Measurements from ENCODE around the gene BUB1.
"Not testable (repeated sequence)": the region's sequence is repeated elsewhere in the genome, so short reads cannot be mapped to it uniquely, and the experiment has no call there.

BUB1 gene

DNA sequence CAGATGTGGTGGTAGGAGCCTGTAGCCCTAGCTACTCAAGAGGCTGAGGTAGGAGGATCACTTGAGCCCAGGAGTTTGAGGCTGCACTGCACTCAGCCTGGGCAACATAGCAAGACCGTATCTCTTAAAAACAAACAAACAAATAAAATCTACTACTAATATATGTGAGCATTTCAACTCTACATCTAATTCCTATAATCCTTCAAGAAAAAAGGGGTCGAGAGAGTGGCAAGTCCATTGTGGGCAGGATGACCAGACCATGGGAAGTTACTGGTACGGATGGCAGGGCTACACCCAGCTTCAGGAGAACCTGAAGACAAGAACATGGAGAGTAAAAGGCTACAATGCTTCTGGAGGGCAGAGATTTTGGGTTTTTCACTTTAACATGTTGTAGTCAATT lies 24.0 kb downstream of the BUB1 start:
- no peaks in the 10 kb centered on the region for H3K27me3 Mint-ChIP-seq
- peaks cover 71% of the 10 kb centered on the region for H3K36me3 Mint-ChIP-seq (ENCODE audit: low read depth)
- ATAC-seq (no peak), DNase-seq (no peak)
- H3K4me3 Mint-ChIP-seq = no peak overlapping the region
- H3K9me3 Mint-ChIP-seq = no peaks in the 10 kb centered on the region
- no peaks in the 10 kb centered on the region for H3K4me1 Mint-ChIP-seq
- no peak overlapping the region for H3K27ac Mint-ChIP-seq

DNA sequence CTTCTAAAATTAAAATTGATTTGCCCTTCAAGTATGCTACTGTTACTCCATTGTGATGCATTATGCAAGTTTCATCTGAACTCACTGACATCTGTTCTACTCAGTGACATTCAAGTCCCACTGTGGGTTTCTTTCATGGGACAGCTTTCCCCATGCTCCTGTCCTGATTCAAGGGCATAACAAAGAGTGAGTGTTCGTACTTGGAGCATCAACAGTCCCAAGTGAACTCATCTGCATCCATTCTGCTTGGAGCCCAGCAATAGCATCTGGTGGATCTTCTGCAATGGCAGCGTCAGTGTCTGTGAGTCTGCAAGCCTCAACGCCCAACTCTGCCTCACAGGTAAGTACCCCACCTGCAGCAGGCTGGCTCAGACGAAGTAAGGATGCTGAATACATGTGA lies 27.5 kb downstream of the BUB1 start:
- DNase-seq = no peak
- ATAC-seq = no peak
- Mint-ChIP-seq H3K4me1 (no peaks in the 10 kb centered on the region), H3K9me3 (no peaks in the 10 kb centered on the region), H3K36me3 (ENCODE audit: low read depth) (peaks cover 62% of the 10 kb centered on the region), H3K4me3 (no peak overlapping the region), H3K27me3 (no peaks in the 10 kb centered on the region), H3K27ac (no peak overlapping the region)

DNA sequence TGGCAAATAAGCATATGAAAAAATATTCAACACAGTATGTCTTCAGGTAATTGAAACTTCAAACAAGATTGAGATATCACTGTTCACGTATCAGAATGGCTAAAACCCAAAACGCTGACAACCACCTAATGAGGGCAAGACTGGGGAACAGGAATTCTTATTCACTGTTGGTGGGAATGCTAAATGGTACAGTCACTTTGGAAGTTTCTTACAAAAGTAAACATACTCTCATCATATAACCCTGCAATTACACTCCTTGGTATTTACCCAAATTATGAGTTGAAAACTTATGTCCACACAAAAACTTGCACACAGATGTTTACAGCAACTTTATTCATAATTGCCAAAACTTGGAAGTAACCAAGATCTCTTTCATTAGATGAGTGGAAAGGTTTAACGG lies 30.1 kb downstream of the BUB1 start:
- ATAC-seq (no peak), DNase-seq (no peak)
- H3K36me3 Mint-ChIP-seq (ENCODE audit: low read depth) = peaks cover 55% of the 10 kb centered on the region
- H3K9me3 Mint-ChIP-seq = no peaks in the 10 kb centered on the region
- H3K4me1 Mint-ChIP-seq = no peaks in the 10 kb centered on the region
- no peak overlapping the region for H3K4me3 Mint-ChIP-seq
- no peak overlapping the region for H3K27ac Mint-ChIP-seq
- no peaks in the 10 kb centered on the region for H3K27me3 Mint-ChIP-seq

DNA sequence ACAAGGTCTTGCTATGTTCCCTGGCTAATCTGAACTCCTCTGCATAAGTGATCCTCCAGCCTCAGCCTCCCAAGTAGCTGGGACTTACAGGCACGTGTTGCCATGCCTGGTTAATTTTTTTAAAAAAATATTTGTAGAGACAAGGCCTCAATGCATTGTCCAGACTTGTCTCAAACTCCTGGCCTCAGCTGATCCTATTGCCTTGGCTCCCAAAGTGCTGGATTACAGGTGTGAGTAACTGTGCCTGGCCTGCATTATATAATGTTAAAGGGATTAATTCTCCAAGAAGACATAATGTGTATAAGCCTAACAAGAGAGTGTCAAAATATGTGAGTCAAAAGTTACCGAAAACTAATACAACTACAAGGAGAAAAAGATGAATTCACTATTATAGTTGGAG lies 32.2 kb downstream of the BUB1 start:
- no peak for ATAC-seq
- Mint-ChIP-seq H3K27ac (no peak overlapping the region), H3K9me3 (no peaks in the 10 kb centered on the region), H3K36me3 (ENCODE audit: low read depth) (peaks cover 60% of the 10 kb centered on the region), H3K27me3 (no peaks in the 10 kb centered on the region), H3K4me3 (no peak overlapping the region), H3K4me1 (no peaks in the 10 kb centered on the region)
- no peak for DNase-seq

DNA sequence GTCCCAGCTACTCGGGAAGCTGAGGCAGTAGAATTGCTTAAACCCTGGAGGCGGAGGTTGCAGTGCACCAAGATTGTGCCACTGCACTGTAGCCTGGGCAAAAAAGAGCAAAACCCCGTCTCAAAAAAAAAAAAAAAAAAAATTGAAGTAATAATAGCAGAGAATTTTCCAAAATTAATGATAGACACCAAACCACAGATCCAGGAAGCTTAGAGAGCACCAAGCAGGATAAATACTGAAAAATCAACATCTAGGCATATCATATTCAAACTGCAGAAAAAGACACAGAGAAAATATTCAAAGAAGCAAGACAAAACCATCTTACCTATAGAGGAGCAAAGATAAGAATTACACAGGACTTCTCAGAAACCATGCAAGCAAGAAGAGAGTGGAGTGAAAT lies 33.5 kb downstream of the BUB1 start:
- DNase-seq (no peak), ATAC-seq (no peak)
- Mint-ChIP-seq H3K4me1 (no peaks in the 10 kb centered on the region), H3K27ac (no peak overlapping the region), H3K36me3 (ENCODE audit: low read depth) (peaks cover 62% of the 10 kb centered on the region), H3K4me3 (no peak overlapping the region), H3K9me3 (no peaks in the 10 kb centered on the region), H3K27me3 (no peaks in the 10 kb centered on the region)

DNA sequence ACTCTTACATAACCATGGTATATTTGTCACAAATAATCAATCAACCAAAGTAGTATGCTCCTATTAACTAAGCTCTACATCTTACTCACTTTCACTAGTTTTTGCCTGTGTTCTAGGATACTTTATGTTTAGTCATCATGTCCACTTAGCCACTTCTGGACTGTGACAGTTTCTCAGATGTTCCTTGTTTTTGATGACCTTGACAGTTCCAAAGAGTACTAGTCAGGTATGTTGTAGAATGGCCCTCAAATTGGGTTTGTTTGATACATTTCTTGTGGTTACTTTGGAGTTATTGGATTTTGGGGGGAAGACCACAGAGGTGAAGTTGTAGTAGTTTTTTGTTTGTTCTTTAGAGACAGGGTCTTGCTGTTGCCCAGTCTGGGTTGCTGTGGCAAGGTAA lies 35.5 kb downstream of the BUB1 start:
- Mint-ChIP-seq H3K4me3 (no peak overlapping the region), H3K27me3 (no peaks in the 10 kb centered on the region), H3K27ac (no peak overlapping the region), H3K4me1 (no peaks in the 10 kb centered on the region), H3K9me3 (no peaks in the 10 kb centered on the region), H3K36me3 (ENCODE audit: low read depth) (peaks cover 67% of the 10 kb centered on the region)
- DNase-seq (no peak), ATAC-seq (no peak)

DNA sequence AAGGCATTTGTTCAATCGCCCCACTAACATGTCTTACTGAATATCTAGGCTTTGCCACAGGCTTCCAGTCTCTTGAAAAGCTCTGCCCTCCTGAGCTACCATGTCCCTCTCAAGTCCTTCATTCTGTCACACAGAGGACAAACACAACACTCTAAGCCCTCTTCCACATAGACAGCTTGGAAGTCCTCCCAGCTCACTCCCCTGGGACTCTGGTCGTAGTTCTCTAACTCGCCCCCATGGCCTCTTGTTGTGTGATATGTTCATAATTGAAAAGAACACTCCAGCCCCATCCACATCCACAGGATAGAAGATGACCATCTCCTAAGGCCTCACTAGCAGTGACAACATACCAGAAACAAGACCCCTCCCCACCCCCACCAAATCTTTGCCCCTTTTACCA lies 37.9 kb downstream of the BUB1 start:
- H3K4me3 Mint-ChIP-seq = no peak overlapping the region
- H3K27ac Mint-ChIP-seq = no peak overlapping the region
- ATAC-seq = no peak
- H3K4me1 Mint-ChIP-seq = no peaks in the 10 kb centered on the region
- peaks cover 70% of the 10 kb centered on the region for H3K36me3 Mint-ChIP-seq (ENCODE audit: low read depth)
- H3K27me3 Mint-ChIP-seq = no peaks in the 10 kb centered on the region
- H3K9me3 Mint-ChIP-seq = no peaks in the 10 kb centered on the region
- DNase-seq = no peak

DNA sequence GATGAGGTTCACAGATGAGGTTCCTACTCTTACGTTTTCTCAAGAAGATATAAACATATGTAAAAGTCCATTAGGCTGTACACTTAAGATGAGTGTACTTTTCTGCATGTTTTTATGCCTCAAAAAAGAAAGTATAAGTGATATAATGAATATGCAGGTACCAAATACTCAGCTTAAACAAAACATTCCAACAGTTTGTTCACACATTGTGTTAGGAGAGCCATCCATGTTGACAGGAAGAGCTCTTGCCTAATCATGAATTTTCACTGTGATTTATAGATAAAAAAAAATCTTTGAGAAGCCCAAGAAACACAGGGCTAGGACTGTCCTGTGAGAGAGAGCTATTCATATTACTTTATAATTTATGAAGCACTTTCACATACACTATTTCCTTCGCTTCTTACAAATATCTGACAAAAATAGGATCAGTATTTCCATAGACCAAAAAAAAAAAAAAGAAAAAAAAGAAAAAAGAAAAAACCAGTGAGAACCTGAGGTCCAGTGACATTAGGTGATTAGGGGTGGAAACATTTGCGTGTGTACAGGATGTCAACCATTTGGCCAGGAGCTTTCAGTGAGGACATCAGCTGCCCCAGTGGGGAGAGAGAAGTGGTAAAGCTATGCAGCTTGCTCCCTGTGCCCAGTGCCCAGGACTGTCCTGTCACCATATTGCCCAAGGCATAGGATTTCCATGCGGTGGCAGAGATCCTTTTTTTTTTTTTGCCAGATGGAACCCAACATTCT lies 38.7 kb downstream of the BUB1 start:
- DNase-seq = no peak
- no peak for ATAC-seq
- Mint-ChIP-seq H3K4me1 (no peaks in the 10 kb centered on the region), H3K9me3 (no peaks in the 10 kb centered on the region), H3K27ac (no peak overlapping the region), H3K4me3 (no peak overlapping the region), H3K36me3 (ENCODE audit: low read depth) (peaks cover 75% of the 10 kb centered on the region), H3K27me3 (no peaks in the 10 kb centered on the region)

DNA sequence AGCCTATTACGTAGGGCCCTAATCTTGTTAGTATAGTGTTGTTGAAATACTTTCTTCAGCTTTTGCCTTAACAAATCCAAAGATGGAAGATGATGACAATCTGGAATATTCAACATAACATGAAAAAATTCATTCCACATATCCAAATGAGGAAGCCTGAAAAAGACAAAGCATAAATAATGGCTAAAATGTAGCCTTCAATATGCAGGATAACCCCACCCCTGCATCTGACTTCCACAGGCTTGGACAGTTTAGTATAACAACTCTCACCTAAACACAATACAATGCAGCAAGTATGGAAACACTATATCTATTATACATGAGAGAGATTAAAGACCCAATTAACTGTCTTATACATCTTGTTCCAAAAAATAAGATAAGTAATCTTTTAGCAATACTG lies 39.9 kb downstream of the BUB1 start:
- H3K9me3 Mint-ChIP-seq = no peaks in the 10 kb centered on the region

DNA sequence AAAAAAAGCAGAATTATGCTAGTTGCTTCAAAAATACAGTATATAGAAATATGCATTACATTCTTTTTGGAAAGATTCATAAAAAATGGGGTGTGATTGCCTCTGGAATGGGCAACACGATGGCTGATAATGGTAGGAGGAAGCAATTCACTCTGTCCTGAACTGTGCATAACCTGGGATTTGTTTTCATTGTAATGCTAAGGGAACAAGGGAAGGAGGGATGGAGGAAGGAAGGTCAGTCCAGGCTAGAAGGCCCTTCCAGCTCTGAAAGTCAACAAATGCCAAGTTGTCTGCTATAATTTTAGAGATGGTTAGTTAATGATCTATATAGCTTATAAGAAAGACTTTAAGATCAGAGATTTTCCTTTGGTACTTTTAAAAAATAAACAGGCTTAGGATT lies 40.8 kb downstream of the BUB1 start:
- H3K4me1 Mint-ChIP-seq = no peaks in the 10 kb centered on the region
- ATAC-seq (no peak), DNase-seq (no peak)
- H3K4me3 Mint-ChIP-seq = no peak overlapping the region
- no peaks in the 10 kb centered on the region for H3K9me3 Mint-ChIP-seq
- no peaks in the 10 kb centered on the region for H3K27me3 Mint-ChIP-seq
- H3K36me3 Mint-ChIP-seq (ENCODE audit: low read depth) = peaks cover 68% of the 10 kb centered on the region
- no peak overlapping the region for H3K27ac Mint-ChIP-seq

More for the DNA sequence above, 39.9 kb downstream of the BUB1 start:
- no peak overlapping the region for H3K4me3 Mint-ChIP-seq
- H3K4me1 Mint-ChIP-seq = no peaks in the 10 kb centered on the region
- H3K27me3 Mint-ChIP-seq = no peaks in the 10 kb centered on the region
- H3K36me3 Mint-ChIP-seq (ENCODE audit: low read depth) = peaks cover 75% of the 10 kb centered on the region
- no peak overlapping the region for H3K27ac Mint-ChIP-seq
- DNase-seq (no peak), ATAC-seq (no peak)

DNA sequence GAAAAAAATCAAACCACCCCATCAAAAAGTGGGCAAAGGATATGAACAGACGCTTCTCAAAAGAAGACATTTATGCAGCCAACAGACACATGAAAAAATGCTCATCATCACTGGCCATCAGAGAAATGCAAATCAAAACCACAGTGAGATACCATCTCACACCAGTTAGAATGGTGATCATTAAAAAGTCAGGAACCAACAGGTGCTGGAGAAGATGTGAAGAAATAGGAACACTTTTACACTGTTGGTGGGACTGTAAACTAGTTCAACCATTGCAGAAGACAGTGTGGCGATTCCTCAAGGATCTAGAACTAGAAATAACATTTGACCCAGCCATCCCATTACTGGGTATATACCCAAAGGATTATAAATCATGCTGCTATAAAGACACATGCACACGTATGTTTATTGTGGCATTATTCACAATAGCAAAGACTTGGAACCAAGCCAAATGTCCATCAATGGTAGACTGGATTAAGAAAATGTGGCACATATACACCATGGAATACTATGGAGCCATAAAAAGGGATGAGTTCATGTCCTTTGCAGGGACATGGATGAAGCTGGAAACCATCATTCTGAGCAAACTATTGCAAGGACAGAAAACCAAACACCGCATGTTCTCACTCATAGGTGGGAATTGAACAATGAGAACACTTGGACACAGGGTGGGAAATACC lies 41.8 kb downstream of the BUB1 start:
- not testable (repeated sequence) for H3K27ac Mint-ChIP-seq
- H3K36me3 Mint-ChIP-seq (ENCODE audit: low read depth) = peaks cover 61% of the 10 kb centered on the region

DNA sequence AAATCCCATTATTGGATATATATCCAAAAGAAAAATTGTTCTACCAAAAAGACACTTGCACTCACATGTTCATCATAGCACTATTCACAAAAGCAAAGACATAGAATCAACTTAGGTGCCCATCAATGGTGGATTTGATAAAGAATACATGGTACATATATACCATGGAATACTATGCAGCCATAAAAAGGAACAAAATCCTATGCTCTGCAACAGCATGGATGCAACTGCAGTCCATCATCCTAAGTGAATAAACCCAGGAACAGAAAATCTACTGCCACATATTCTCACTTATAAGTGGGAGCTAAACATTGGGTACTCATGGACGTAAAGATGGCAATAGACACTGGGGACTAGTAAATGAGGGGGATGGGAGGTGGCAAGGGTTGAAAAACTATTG lies 50.5 kb downstream of the BUB1 start:
- not testable (repeated sequence) for H3K4me3 Mint-ChIP-seq; H3K9me3 Mint-ChIP-seq; H3K4me1 Mint-ChIP-seq; H3K36me3 Mint-ChIP-seq (ENCODE audit: low read depth); H3K27me3 Mint-ChIP-seq; H3K27ac Mint-ChIP-seq; ATAC-seq; DNase-seq

More for the DNA sequence above, 41.8 kb downstream of the BUB1 start:
- not testable (repeated sequence) for H3K9me3 Mint-ChIP-seq, H3K4me1 Mint-ChIP-seq, DNase-seq, H3K4me3 Mint-ChIP-seq, H3K27me3 Mint-ChIP-seq, ATAC-seq

DNA sequence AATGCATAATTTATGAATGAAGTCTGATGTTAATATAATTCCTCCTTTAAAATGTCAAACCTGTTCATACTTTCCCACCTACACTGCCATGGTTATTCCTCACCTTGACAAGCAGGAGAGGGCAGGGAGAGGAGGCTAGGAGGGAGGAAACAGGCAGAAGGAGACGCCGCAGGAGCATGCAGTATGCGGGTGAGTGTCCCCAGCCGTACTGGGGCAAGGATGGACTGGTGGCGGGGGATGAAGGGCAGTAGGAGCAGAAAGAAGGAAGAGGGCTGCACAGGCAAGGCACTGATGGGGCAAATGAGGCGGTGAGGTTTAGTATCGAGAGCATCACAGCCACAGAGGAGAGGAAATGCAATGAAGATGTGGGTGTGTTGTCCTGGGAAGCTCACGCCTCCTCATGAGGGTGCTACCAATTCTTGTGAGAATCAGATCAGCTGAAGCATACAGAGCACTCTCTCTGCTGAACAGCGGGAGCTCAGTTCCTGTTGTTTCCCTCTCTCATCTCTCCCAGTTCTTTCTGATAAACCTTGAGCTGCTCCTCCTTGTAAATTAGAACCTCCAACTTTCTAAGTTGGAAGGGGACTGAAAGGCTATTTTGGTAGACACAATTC lies 58.4 kb downstream of the BUB1 start:
- not testable (repeated sequence) for ATAC-seq; H3K4me3 Mint-ChIP-seq; H3K4me1 Mint-ChIP-seq; DNase-seq; H3K9me3 Mint-ChIP-seq; H3K36me3 Mint-ChIP-seq (ENCODE audit: low read depth); H3K27me3 Mint-ChIP-seq; H3K27ac Mint-ChIP-seq

DNA sequence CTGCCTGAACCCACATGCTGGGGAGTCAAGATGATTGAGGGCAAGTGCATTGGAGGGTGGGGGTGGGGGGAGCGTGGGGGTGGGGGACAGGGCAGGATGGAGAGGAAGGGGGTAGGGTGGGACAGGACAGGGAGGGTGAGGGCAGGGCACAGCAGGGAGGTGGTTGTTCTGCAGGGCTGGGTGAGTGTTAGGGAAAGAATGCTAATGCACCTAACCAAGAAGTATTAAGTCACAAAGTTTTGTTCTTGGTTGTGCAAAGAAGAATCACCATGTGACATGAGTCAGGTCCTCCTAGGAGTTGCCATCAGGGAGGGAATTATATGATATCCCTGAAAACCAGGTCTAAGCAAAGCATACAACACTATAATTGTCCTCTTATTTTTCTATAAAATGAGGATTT lies 63.9 kb downstream of the BUB1 start:
- not testable (repeated sequence) for H3K4me3 Mint-ChIP-seq; H3K27ac Mint-ChIP-seq; H3K27me3 Mint-ChIP-seq; H3K4me1 Mint-ChIP-seq; H3K9me3 Mint-ChIP-seq; DNase-seq; ATAC-seq; H3K36me3 Mint-ChIP-seq (ENCODE audit: low read depth)

DNA sequence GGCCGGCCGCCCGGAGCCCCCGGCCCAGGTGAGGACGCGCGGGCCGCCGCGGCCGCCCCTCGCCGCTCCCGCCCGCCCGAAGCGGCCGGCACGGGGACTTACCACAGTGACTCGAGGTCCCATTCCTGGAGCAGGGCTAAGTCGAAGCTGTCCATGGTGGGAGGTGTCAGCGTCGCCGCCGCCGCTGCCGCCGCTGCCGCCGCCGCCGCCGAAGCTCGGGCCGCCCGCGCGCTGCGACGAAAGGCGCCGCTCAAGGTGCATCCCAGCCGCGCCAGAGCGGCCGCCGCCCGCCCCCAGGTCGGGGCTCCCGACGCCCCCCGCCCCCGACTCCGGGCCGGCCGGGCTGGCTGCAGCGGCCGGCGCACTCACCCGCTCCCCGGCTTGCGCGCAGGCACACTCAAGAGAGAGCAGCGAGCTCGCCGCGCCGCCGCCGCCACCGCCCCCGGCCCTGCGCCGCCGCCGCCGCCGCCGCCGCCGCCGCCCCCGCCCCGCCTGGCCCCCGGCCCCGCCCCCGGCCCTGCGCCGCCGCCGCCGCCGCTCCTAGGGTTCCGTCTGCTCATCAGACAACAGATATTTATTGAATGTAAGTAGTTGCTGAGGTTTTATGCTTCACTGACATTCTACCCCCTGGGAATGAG lies 67.1 kb downstream of the BUB1 start:
- peak; percentile 30 for ATAC-seq
- not testable (repeated sequence) for H3K4me3 Mint-ChIP-seq; H3K9me3 Mint-ChIP-seq; H3K4me1 Mint-ChIP-seq; H3K27ac Mint-ChIP-seq; DNase-seq; H3K27me3 Mint-ChIP-seq; H3K36me3 Mint-ChIP-seq (ENCODE audit: low read depth)
